ENCODE data around the gene UNC93B1. TPM values are rescaled to one million over a fixed set of nuclear protein-coding genes. Genes with fewer than 3 reads are reported as not detected.

The UNC93B1 gene
- total and polyA plus RNA-seq, 4 experiments from 2014 or later, result 22.4 to 27.1 (median 25.9) TPM

DNA sequence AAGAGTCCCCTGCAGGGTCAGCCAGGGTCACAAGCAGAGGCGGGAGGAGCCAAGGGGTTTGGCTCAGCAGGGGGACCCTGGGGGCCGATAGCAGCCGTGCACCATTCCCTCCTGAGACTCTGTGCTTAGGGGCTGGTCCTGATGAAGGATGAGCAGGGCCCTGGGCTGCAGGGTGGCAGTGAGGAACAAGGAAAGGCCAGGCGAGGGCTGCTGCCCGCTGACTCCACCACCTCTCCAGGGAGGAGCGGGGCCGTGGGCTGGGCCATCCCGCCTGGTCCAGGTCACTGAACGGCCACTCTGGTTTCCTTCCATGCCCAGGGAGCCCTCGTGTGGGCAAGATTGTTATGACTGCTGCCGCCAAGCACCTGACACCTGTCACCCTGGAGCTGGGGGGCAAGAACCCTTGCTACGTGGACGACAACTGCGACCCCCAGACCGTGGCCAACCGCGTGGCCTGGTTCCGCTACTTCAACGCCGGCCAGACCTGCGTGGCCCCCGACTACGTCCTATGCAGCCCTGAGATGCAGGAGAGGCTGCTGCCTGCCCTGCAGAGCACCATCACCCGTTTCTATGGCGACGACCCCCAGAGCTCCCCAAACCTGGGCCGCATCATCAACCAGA lies 17.4 kb upstream of the UNC93B1 start:
- no peak for DNase-seq
- H3K4me1 ChIP-seq (ENCODE audit: insufficient read depth, low read length), result no peaks in the 10 kb centered on the region
- H3K36me3 ChIP-seq (ENCODE audit: insufficient read depth, low read length), result no peaks in the 10 kb centered on the region
- Mint-ChIP-seq H3K36me3 (peaks cover 0 to 4% of the 10 kb centered on the region in 2 donors), H3K27me3 (no peaks in the 10 kb centered on the region), H3K27ac (no peak overlapping the region), H3K4me1 (no peaks in the 10 kb centered on the region), H3K4me3 (no peak overlapping the region), H3K9me3 (peaks cover 0 to 7% (median under 1%) of the 10 kb centered on the region in 8 donors)
- H3K9me3 ChIP-seq (ENCODE audit: control insufficient read depth in 1 of 2, low read length in 2 of 2), result no peaks in the 10 kb centered on the region
- CTCF ChIA-PET (ENCODE audit: partially characterized antibody), result no interaction called here
- H3K27ac ChIP-seq (ENCODE audit: low read depth, low read length), result no peak overlapping the region
- POLR2A ChIA-PET (ENCODE audit: partially characterized antibody), result no interaction called here
- H3K4me3 ChIP-seq (ENCODE audit: low read length in 2 of 2), result no peak overlapping the region
- no peaks in the 10 kb centered on the region for H3K27me3 ChIP-seq (ENCODE audit: insufficient read depth, low read length)
- intact Hi-C loops (cut with micrococcal nuclease), result no loop called here

DNA sequence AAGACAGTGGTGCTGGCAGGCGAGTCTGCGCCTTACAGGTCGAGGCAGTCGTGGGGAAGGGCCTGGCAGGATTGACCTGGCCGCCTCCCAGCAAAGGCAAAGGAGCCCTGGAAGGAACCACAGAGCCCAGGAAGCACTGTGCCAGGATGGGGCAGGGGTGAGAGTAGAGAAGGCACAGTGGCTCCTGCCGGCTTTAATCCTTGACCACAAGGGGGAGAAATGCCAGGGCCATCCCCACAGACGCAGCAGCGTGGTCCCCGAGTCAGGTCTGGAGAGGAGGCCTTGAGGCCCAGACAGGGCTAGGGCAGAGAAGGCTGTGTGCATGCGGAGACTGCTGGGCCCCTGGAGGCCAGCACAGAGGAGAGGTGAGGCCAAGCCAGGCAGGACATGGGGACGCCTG lies 16.7 kb upstream of the UNC93B1 start:
- Mint-ChIP-seq H3K4me1 (no peaks in the 10 kb centered on the region), H3K36me3 (peaks cover 0 to 4% of the 10 kb centered on the region in 2 donors), H3K4me3 (no peak overlapping the region), H3K27me3 (no peaks in the 10 kb centered on the region), H3K27ac (peak overlapping the region in 1 of 7 donors; percentile 36), H3K9me3 (peaks cover 0 to 7% (median under 1%) of the 10 kb centered on the region in 8 donors)
- Histone ChIP-seq H3K27me3 (ENCODE audit: insufficient read depth, low read length) (no peaks in the 10 kb centered on the region), H3K27ac (ENCODE audit: low read depth, low read length) (no peak overlapping the region), H3K9me3 (ENCODE audit: control insufficient read depth in 1 of 2, low read length in 2 of 2) (no peaks in the 10 kb centered on the region), H3K36me3 (ENCODE audit: insufficient read depth, low read length) (no peaks in the 10 kb centered on the region), H3K4me3 (ENCODE audit: low read length in 2 of 2) (no peak overlapping the region), H3K4me1 (ENCODE audit: insufficient read depth, low read length) (no peaks in the 10 kb centered on the region)
- intact Hi-C loops (cut with micrococcal nuclease), result no loop called here
- CTCF ChIA-PET (ENCODE audit: partially characterized antibody), result no interaction called here
- POLR2A ChIA-PET (ENCODE audit: partially characterized antibody), result no interaction called here
- DNase-seq, result no peak

DNA sequence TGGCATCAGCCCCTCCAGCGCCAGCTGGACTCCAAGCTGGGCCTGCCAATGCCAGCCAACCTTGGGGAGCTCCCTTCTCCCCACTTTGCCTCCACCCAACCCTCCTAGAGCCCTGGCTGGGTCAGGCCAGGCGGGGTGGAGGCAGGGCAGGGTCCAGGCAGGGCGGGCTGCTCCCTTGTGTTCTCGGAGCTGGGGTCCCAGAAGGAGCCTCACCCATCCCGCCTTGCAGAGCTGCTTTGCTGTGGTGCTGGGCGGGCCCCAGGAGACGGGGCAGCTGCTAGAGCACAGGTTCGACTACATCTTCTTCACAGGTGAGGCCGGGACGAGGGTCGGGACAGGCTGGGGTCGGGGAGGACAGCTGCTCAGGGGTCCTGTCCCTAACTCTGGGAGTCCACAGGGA lies 15.6 kb upstream of the UNC93B1 start:
- Mint-ChIP-seq H3K27me3 (no peaks in the 10 kb centered on the region), H3K9me3 (peaks cover 0 to 6% (median 0%) of the 10 kb centered on the region in 8 donors), H3K36me3 (no peaks in the 10 kb centered on the region), H3K4me1 (no peaks in the 10 kb centered on the region), H3K4me3 (no peak overlapping the region), H3K27ac (no peak overlapping the region)
- no peaks in the 10 kb centered on the region for H3K4me1 ChIP-seq (ENCODE audit: insufficient read depth, low read length)
- H3K9me3 ChIP-seq (ENCODE audit: control insufficient read depth in 1 of 2, low read length in 2 of 2), result no peaks in the 10 kb centered on the region
- no peaks in the 10 kb centered on the region for H3K27me3 ChIP-seq (ENCODE audit: insufficient read depth, low read length)
- no peak overlapping the region for H3K4me3 ChIP-seq (ENCODE audit: low read length in 2 of 2)
- H3K27ac ChIP-seq (ENCODE audit: low read depth, low read length), result no peak overlapping the region
- POLR2A ChIA-PET (ENCODE audit: partially characterized antibody), result no interaction called here
- CTCF ChIA-PET (ENCODE audit: partially characterized antibody), result no interaction called here
- intact Hi-C loops (cut with micrococcal nuclease), result no loop called here
- DNase-seq, result no peak
- no peaks in the 10 kb centered on the region for H3K36me3 ChIP-seq (ENCODE audit: insufficient read depth, low read length)

DNA sequence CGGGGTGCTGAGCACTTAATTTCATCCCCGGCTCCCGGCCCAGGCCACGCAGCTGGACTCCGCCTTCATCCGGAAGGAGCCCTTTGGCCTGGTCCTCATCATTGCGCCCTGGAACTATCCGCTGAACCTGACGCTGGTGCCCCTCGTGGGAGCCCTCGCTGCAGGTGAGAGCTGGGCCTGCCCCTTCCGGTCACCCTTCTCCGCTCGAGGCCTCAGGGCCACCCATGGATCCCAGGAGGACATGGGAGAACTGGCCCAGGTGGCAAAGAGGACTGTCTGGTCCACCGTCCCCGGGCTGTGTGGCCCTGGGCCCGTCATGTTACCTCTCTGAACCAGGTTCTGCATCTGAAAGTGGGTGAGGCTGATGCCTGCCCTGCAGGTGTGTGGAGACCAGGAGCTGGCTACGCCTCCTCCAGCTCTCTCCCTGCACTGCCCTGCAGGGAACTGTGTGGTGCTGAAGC lies 14.9 kb upstream of the UNC93B1 start:
- no peaks in the 10 kb centered on the region for H3K27me3 ChIP-seq (ENCODE audit: insufficient read depth, low read length)
- DNase-seq, result no peak
- H3K4me1 Mint-ChIP-seq, result no peaks in the 10 kb centered on the region
- intact Hi-C loops (cut with micrococcal nuclease), result no loop called here
- CTCF ChIA-PET (ENCODE audit: partially characterized antibody), result no interaction called here
- H3K27ac ChIP-seq (ENCODE audit: low read depth, low read length), result no peak overlapping the region
- no peak overlapping the region for H3K27ac Mint-ChIP-seq
- POLR2A ChIA-PET (ENCODE audit: partially characterized antibody), result no interaction called here
- no peaks in the 10 kb centered on the region for H3K36me3 Mint-ChIP-seq
- no peaks in the 10 kb centered on the region for H3K36me3 ChIP-seq (ENCODE audit: insufficient read depth, low read length)
- no peaks in the 10 kb centered on the region for H3K9me3 Mint-ChIP-seq
- H3K27me3 Mint-ChIP-seq, result no peaks in the 10 kb centered on the region
- no peaks in the 10 kb centered on the region for H3K4me1 ChIP-seq (ENCODE audit: insufficient read depth, low read length)
- H3K4me3 ChIP-seq (ENCODE audit: low read length in 2 of 2), result no peak overlapping the region
- H3K9me3 ChIP-seq (ENCODE audit: control insufficient read depth in 1 of 2, low read length in 2 of 2), result no peaks in the 10 kb centered on the region
- H3K4me3 Mint-ChIP-seq, result no peak overlapping the region

DNA sequence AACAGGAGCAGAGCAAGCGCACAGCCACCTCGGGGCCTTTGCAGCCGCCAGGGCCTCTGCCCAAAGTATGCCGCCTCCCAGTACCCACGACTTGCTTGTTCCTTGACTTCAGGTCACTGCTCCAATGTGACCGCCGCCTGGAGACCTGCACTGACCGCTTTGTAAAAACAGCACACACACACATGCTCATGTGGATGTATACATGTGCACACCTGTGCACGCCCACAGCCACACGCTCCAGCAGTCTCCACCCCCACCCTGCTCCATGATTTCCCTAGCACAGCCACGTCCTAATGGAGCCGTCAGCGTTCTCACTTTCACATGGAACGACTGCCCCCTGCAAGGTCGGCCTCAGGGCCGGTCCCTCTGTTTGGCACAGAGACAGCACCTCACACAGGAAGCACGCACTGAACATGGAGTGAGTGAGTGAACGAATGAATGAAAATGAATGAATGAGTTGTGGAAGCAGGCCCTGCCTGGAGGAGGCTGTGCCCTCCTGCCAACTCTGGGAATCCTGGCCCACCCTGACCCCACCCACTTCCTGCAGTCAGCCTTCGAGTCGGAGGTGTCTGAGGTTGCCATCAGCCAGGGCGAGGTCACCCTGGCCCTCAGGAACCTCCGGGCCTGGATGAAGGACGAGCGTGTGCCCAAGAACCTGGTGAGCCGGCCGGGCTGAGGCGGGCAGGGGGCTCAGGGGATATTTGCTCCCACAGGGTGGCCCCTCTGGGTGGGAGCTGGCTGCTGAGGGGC lies 14.3 kb upstream of the UNC93B1 start:
- ChIA-PET POLR2A (ENCODE audit: partially characterized antibody) (no interaction called here), CTCF (ENCODE audit: partially characterized antibody) (no interaction called here)
- Histone ChIP-seq H3K27ac (ENCODE audit: low read depth, low read length) (no peak overlapping the region), H3K9me3 (ENCODE audit: control insufficient read depth in 1 of 2, low read length in 2 of 2) (no peaks in the 10 kb centered on the region), H3K4me1 (ENCODE audit: insufficient read depth, low read length) (no peaks in the 10 kb centered on the region), H3K36me3 (ENCODE audit: insufficient read depth, low read length) (no peaks in the 10 kb centered on the region), H3K27me3 (ENCODE audit: insufficient read depth, low read length) (no peaks in the 10 kb centered on the region), H3K4me3 (ENCODE audit: low read length in 2 of 2) (no peak overlapping the region)
- no peak overlapping the region for H3K4me3 Mint-ChIP-seq
- no peaks in the 10 kb centered on the region for H3K4me1 Mint-ChIP-seq
- H3K27me3 Mint-ChIP-seq, result no peaks in the 10 kb centered on the region
- DNase-seq, result no peak
- no peaks in the 10 kb centered on the region for H3K9me3 Mint-ChIP-seq
- intact Hi-C loops (cut with micrococcal nuclease), result no loop called here
- H3K36me3 Mint-ChIP-seq, result no peaks in the 10 kb centered on the region
- peak overlapping the region in 1 of 7 donors; percentile 81 for H3K27ac Mint-ChIP-seq

DNA sequence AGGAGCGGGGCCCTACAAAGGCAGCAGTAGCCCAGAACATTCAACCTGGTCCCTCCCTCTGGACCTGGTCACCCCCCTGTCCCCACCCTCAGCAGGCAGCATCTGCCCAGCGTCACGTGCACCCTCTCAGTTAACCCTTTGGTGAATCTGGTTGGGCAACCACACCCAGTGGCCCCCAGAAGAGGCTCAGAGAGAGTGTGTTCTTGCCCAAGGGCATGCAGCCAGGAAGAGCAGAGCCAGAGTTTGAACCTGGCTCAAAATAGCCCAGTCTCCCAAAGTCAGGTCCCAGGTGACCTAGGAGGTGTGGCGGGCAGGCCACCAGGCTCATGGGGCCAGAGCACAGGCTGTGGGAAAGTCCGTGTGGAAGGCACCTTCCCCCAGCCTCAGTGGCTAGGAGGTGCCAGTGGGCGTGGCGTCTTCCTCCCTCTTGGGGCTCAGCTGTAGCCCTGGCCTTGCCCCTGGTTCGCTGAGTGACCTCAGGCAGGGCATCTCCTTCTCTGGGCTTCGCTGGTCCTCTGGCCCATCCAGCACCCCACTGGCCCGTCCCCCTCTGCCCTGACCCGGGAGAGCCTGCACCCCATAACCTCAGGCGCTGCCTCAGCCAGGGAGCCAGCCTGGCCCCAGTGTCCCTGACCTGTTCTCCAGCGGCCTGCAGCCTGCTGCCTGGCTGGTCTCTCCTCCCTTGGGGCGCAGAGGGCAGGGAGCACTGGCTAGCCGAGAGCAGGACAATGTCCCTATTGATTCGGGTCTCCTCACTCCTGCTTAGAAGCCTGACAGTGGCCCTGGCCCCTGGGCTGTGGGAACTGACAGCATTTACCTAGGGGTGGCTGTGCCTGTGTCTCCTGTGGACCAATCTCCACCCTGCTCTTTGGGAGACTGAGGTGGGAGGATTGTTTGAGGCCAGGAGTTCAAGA lies 13.3 kb upstream of the UNC93B1 start:
- H3K4me1 ChIP-seq (ENCODE audit: insufficient read depth, low read length), result no peaks in the 10 kb centered on the region
- no peak overlapping the region for H3K4me3 Mint-ChIP-seq
- H3K27ac ChIP-seq (ENCODE audit: low read depth, low read length), result no peak overlapping the region
- intact Hi-C loops (cut with micrococcal nuclease), result no loop called here
- H3K36me3 ChIP-seq (ENCODE audit: insufficient read depth, low read length), result no peaks in the 10 kb centered on the region
- no peaks in the 10 kb centered on the region for H3K4me1 Mint-ChIP-seq
- no peaks in the 10 kb centered on the region for H3K36me3 Mint-ChIP-seq
- DNase-seq, result no peak
- peak overlapping the region in 1 of 7 donors; percentile 37 for H3K27ac Mint-ChIP-seq
- no peaks in the 10 kb centered on the region for H3K9me3 Mint-ChIP-seq
- no peak overlapping the region for H3K4me3 ChIP-seq (ENCODE audit: low read length in 2 of 2)
- no peaks in the 10 kb centered on the region for H3K9me3 ChIP-seq (ENCODE audit: control insufficient read depth in 1 of 2, low read length in 2 of 2)
- CTCF ChIA-PET (ENCODE audit: partially characterized antibody), result no interaction called here
- POLR2A ChIA-PET (ENCODE audit: partially characterized antibody), result no interaction called here
- no peaks in the 10 kb centered on the region for H3K27me3 Mint-ChIP-seq
- H3K27me3 ChIP-seq (ENCODE audit: insufficient read depth, low read length), result no peaks in the 10 kb centered on the region

DNA sequence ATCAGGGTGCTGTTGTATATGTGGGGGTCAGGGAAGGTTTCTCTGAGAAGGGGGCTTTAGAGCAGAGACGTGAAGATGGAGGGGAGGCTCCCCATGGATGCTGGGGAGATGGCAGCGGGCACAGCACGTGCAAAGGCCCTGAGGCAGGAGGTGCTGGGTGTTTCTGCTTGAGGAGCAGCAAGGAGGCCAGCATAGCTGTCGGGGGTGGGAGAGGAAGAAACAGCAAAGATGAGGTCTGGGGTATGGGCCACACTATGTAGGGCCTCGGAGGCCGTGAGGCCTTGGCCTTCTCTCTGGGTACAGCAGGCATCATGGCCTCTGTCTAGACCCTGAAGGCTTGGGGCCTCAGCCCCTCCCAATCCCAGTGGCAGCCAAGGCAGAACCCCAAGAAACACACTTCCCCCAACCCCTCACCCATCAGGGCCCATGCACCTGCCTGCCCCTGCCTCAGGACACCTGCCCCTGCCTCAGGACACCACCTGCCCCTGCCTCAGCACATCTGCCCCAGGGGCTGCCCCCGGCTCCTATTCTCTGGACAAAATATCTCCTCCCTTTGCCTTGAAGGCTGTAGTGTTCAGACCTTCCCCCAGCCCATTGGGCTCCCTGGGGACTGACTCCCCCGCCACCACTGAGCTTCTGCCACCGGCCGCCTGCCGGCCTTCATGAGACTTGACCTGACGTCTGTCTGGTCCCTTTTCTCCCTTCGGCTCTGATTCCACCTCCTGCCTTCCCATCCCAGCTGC lies 12.4 kb upstream of the UNC93B1 start:
- Histone ChIP-seq H3K9me3 (ENCODE audit: control insufficient read depth in 1 of 2, low read length in 2 of 2) (no peaks in the 10 kb centered on the region), H3K36me3 (ENCODE audit: insufficient read depth, low read length) (no peaks in the 10 kb centered on the region), H3K4me3 (ENCODE audit: low read length in 2 of 2) (no peak overlapping the region), H3K4me1 (ENCODE audit: insufficient read depth, low read length) (no peaks in the 10 kb centered on the region), H3K27ac (ENCODE audit: low read depth, low read length) (no peak overlapping the region), H3K27me3 (ENCODE audit: insufficient read depth, low read length) (no peaks in the 10 kb centered on the region)
- H3K27ac Mint-ChIP-seq, result peak overlapping the region in 1 of 7 donors; percentile 37
- H3K4me1 Mint-ChIP-seq, result no peaks in the 10 kb centered on the region
- ChIA-PET CTCF (ENCODE audit: partially characterized antibody) (no interaction called here), POLR2A (ENCODE audit: partially characterized antibody) (no interaction called here)
- H3K36me3 Mint-ChIP-seq, result no peaks in the 10 kb centered on the region
- no peak for DNase-seq
- no peaks in the 10 kb centered on the region for H3K9me3 Mint-ChIP-seq
- intact Hi-C loops (cut with micrococcal nuclease), result no loop called here
- no peaks in the 10 kb centered on the region for H3K27me3 Mint-ChIP-seq
- H3K4me3 Mint-ChIP-seq, result no peak overlapping the region
